CD4-positive, alpha-beta memory T cell (primary cell): ENCODE data around the gene LEMD3. TPM values are rescaled to one million over a fixed set of nuclear protein-coding genes. Genes with fewer than 3 reads are reported as not detected.

ENCODE experiments used
- CTCF ChIA-PET: fragments of 350-600 bp; sonication (Branson Sonifier 250); formaldehyde crosslinking; loops from one replicate; lab custom pipeline; 2021; ENCODE audit warnings: inconsistent platforms; ENCODE audit not compliant: partially characterized antibody; lab: Charles Lee
- POLR2A ChIA-PET: fragments of 350-600 bp; sonication (Branson Sonifier 250); formaldehyde crosslinking; loops from one replicate; lab custom pipeline; 2021; ENCODE audit not compliant: partially characterized antibody; lab: Charles Lee
- DNase-seq, 5 donors: peaks; one replicate each; pipeline versions ENCODE4 v3.0.0 to v3.0.0-alpha.2; 2020 to 2022; ENCODE audit warnings: mixed read lengths in 1 of 5
- H3K27ac ChIP-seq: one replicate; pipeline ENCODE4 v1.7.0; 2013; ENCODE audit warnings: low read depth, low read length
- H3K27me3 ChIP-seq: 2 replicates; pipeline ENCODE4 v1.7.0; 2013; ENCODE audit warnings: mild to moderate bottlenecking, low read length, moderate library complexity; ENCODE audit not compliant: insufficient read depth
- H3K36me3 ChIP-seq: 2 replicates; pipeline ENCODE4 v1.7.0; 2013; ENCODE audit warnings: mild to moderate bottlenecking, low read length, moderate library complexity; ENCODE audit not compliant: insufficient read depth
- H3K4me1 ChIP-seq: 2 replicates; pipeline ENCODE4 v1.7.0; 2013; ENCODE audit warnings: mild to moderate bottlenecking, low read length, moderate library complexity; ENCODE audit not compliant: insufficient read depth
- H3K4me3 ChIP-seq, 2 donors: one replicate each; pipeline ENCODE4 v1.7.0; 2013; ENCODE audit warnings: low read length in 2 of 2, mild to moderate bottlenecking in 1 of 2
- H3K9me3 ChIP-seq, 2 donors: one replicate each; pipeline ENCODE4 v1.7.0; 2013; ENCODE audit warnings: low read length in 2 of 2, control low read depth in 1 of 2; ENCODE audit not compliant: control insufficient read depth in 1 of 2
- H3K27ac Mint-ChIP-seq, 7 donors: one replicate each; pipeline ENCODE4 v1.8.0; 2020 to 2021; ENCODE audit warnings: mixed read lengths in 7 of 7, mild to moderate bottlenecking in 6 of 7, inconsistent platforms in 3 of 7, moderate library complexity in 3 of 7
- H3K27me3 Mint-ChIP-seq, 2 donors: one replicate each; pipeline ENCODE4 v1.8.0; 2020 to 2021; ENCODE audit warnings: mixed read lengths in 2 of 2
- H3K36me3 Mint-ChIP-seq, 2 donors: one replicate each; pipeline ENCODE4 v1.8.0; 2020 to 2021; ENCODE audit warnings: mixed read lengths in 2 of 2, inconsistent platforms in 1 of 2, mild to moderate bottlenecking in 1 of 2
- H3K4me1 Mint-ChIP-seq, 4 donors: one replicate each; pipeline ENCODE4 v1.8.0; 2020 to 2021; ENCODE audit warnings: mixed read lengths in 4 of 4, mild to moderate bottlenecking in 1 of 4
- H3K4me3 Mint-ChIP-seq, 8 donors: one replicate each; pipeline ENCODE4 v1.8.0; 2020 to 2021; ENCODE audit warnings: mixed read lengths in 8 of 8, mild to moderate bottlenecking in 7 of 8, moderate library complexity in 6 of 8, inconsistent platforms in 3 of 8
- H3K9me3 Mint-ChIP-seq, 8 donors: one replicate each; pipeline ENCODE4 v1.8.0; 2020 to 2021; ENCODE audit warnings: mixed read lengths in 8 of 8, mild to moderate bottlenecking in 5 of 8, inconsistent platforms in 3 of 8, moderate library complexity in 1 of 8
- intact Hi-C: fragments of 100-400 bp; cut with micrococcal nuclease; formaldehyde crosslinking; loops from one replicate; pipeline ENCODE4 v1.15.1; 2023
- polyA plus RNA-seq, 2 donors: library from polyadenylated mRNA; unstranded; fragments of 300-500 nt; fragmentation: Illumina TruSeq; gene quantifications; one replicate each; pipeline ENCODE4 v1.2.3, GENCODE V29; 2021
- total RNA-seq, 2 experiments: library from RNA; stranded (reverse); gene quantifications; one replicate each; pipeline ENCODE4 v1.2.3, GENCODE V29; 2021

LEMD3 gene
- total and polyA plus RNA-seq, 4 experiments from 2014 or later: 25.0 to 52.6 (median 37.8) TPM

DNA sequence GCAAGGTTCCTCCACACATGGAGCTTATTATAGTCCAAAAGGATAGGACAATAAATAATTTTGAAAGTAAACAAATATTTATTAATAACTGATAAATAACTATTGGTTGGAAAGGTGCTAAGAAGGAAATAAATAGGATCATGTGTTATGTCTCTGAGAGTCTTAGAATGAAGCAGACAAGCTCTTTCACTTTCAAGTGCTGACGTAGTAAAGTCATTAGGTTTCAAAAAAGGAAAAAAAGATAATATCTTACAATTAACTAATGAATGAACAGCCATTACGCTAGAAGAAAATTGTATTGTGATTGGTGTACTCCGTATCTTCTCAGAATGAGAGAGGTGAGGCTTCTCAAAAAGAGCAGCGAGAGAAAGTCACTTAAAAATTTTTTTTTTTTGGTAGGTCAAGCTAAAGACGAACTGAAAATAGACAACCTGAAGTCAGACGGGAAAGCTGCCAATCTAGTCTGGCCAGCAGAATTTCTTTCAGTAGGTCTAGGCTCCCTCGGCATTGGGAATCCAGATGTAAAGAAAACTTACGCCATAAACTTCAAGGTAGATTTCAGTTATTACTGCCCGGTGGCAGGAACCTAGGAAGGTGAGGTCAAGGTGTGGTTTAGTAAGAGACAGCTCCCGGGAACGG, 583 bp upstream of the LEMD3 start:
- Histone ChIP-seq H3K36me3 (no peaks in the 10 kb centered on the region), H3K4me1 (peaks cover 39% of the 10 kb centered on the region), H3K27me3 (no peaks in the 10 kb centered on the region), H3K27ac (peak overlapping the region; percentile 95), H3K4me3 (peak overlapping the region; percentile 71 to 89), H3K9me3 (no peaks in the 10 kb centered on the region)
- peak in 2 of 5 donors; percentile 35 to 41 for DNase-seq
- peaks cover 0 to 31% of the 10 kb centered on the region in 2 donors for H3K36me3 Mint-ChIP-seq
- intact Hi-C loops: loop anchor here (1.0 kb wide), 3 partner anchors 12 to 1001 kb away; partner anchors contain the start of genes KICS2 and TMBIM4
- H3K27ac Mint-ChIP-seq: peak overlapping the region; percentile 97 to 100 (median 99)
- H3K4me1 Mint-ChIP-seq: peaks cover 19 to 33% (median 26%) of the 10 kb centered on the region in 4 donors
- H3K9me3 Mint-ChIP-seq: no peaks in the 10 kb centered on the region
- POLR2A ChIA-PET: interaction anchor here (0.8 to 3.1 kb wide), 21 partner anchors 10 to 1133 kb away, joined by 3 to 19 read pairs (median 5); partner anchors contain the start of genes HELB, LLPH, TMBIM4 and XPOT
- H3K27me3 Mint-ChIP-seq: peaks cover under 1% of the 10 kb centered on the region in 2 donors
- H3K4me3 Mint-ChIP-seq: peak overlapping the region; percentile 98 to 100 (median 100)
- CTCF ChIA-PET: interaction anchor here (0.7 to 1.7 kb wide), 9 partner anchors 10 to 1000 kb away, joined by 3 to 16 read pairs (median 4); no protein-coding TSS in a partner anchor

DNA sequence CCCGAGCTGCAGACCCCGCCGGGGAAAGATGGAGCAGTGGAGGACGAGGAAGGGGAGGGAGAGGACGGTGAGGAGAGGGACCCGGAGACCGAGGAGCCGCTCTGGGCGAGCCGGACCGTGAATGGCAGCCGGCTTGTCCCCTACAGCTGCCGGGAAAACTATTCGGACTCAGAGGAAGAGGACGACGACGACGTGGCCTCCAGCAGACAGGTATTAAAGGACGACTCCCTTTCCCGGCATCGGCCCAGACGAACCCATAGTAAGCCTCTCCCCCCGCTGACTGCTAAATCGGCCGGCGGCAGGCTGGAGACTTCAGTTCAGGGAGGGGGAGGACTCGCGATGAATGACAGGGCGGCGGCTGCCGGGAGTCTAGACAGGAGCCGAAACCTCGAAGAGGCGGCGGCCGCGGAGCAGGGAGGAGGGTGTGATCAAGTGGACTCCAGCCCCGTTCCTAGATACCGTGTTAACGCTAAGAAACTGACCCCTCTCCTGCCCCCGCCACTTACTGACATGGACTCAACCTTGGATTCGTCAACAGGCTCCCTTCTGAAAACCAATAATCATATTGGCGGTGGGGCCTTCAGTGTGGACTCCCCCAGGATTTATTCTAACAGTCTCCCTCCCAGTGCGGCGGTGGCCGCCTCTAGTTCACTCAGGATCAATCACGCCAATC, 962 bp downstream of the LEMD3 start:
- Histone ChIP-seq H3K4me1 (peaks cover 54% of the 10 kb centered on the region), H3K4me3 (peak overlapping the region; percentile 71 to 89), H3K9me3 (no peaks in the 10 kb centered on the region), H3K27me3 (no peaks in the 10 kb centered on the region), H3K36me3 (no peaks in the 10 kb centered on the region), H3K27ac (peak overlapping the region; percentile 95)
- Mint-ChIP-seq H3K36me3 (peaks cover 0 to 31% of the 10 kb centered on the region in 2 donors), H3K27ac (peak overlapping the region; percentile 91 to 97 (median 93)), H3K9me3 (no peaks in the 10 kb centered on the region), H3K27me3 (no peaks in the 10 kb centered on the region), H3K4me3 (peak overlapping the region; percentile 91 to 98 (median 92)), H3K4me1 (peaks cover 20 to 33% (median 27%) of the 10 kb centered on the region in 4 donors)
- CTCF ChIA-PET: interaction anchor here (1.1 to 1.7 kb wide), 3 partner anchors 10 to 39 kb away, joined by 3 to 4 read pairs (median 4); no protein-coding TSS in a partner anchor
- intact Hi-C loops: loop anchor here (1.0 to 10.0 kb wide), 3 partner anchors 8 to 964 kb away; partner anchors contain the start of genes LLPH and XPOT
- peak; percentile 56 to 85 (median 60) for DNase-seq
- POLR2A ChIA-PET: interaction anchor here (0.6 to 3.1 kb wide), 9 partner anchors 8 to 1120 kb away, joined by 3 to 19 read pairs (median 4); no protein-coding TSS in a partner anchor

DNA sequence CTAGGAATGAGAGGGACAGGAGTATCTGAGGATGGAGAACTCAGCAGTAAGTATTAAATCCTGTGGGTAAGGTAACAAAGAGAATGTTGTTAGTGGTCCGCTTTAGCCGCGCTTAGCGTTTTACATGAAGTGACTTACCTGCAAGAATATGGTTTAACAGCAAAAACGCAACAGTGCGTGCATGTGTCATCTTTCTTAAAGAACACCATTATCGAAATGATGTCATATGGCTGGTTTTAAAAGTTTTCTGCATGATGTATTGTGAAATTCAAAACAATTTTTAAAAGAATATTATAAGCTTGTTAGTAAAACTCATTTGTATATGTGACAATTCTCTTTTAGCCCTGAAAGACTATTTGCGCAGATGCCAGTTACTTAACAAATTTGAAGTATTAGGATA, 1.7 kb downstream of the LEMD3 start:
- Histone ChIP-seq H3K4me1 (peaks cover 62% of the 10 kb centered on the region), H3K36me3 (no peaks in the 10 kb centered on the region), H3K9me3 (no peaks in the 10 kb centered on the region), H3K27ac (peak overlapping the region; percentile 95), H3K4me3 (peak overlapping the region; percentile 71 to 89), H3K27me3 (no peaks in the 10 kb centered on the region)
- intact Hi-C loops: loop anchor here (10.0 kb wide), 2 partner anchors 766 to 964 kb away; partner anchors contain the start of genes LLPH and XPOT
- no peaks in the 10 kb centered on the region for H3K9me3 Mint-ChIP-seq
- peaks cover 0 to 31% of the 10 kb centered on the region in 2 donors for H3K36me3 Mint-ChIP-seq
- H3K4me1 Mint-ChIP-seq: peaks cover 20 to 33% (median 27%) of the 10 kb centered on the region in 4 donors
- no peak for DNase-seq
- peak overlapping the region; percentile 91 to 97 (median 93) for H3K27ac Mint-ChIP-seq
- ChIA-PET POLR2A (interaction anchor here (0.6 to 3.1 kb wide), 2 partner anchors 8 to 14 kb away, joined by 3 to 19 read pairs; no protein-coding TSS in a partner anchor), CTCF (no interaction called here)
- no peaks in the 10 kb centered on the region for H3K27me3 Mint-ChIP-seq
- peak overlapping the region; percentile 91 to 98 (median 92) for H3K4me3 Mint-ChIP-seq

DNA sequence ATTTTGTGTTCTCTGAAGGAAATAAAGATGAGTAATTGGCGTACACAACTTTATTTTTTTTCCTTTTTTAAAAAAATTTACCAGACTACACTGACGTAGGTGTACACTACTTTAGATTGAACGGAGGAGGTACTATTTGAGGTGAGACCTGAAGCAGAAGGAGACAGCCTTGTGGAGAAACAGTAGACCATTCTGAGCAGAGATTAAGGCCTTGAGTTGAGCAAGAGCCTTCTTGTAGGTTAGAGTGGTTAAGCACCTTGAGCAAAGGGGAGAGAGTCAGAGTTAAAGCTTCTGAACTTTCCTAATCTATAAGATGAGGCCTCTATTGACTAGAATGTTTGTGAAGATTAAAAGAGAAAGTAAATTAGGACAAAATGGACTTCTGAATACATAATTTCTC, 2.5 kb downstream of the LEMD3 start:
- CTCF ChIA-PET: no interaction called here
- Mint-ChIP-seq H3K27ac (peak overlapping the region in 6 of 7 donors; percentile 36 to 97 (median 60)), H3K4me3 (peak overlapping the region; percentile 39 to 92 (median 71)), H3K4me1 (peaks cover 20 to 33% (median 27%) of the 10 kb centered on the region in 4 donors), H3K27me3 (no peaks in the 10 kb centered on the region), H3K9me3 (no peaks in the 10 kb centered on the region), H3K36me3 (peaks cover 0 to 31% of the 10 kb centered on the region in 2 donors)
- no peaks in the 10 kb centered on the region for H3K9me3 ChIP-seq
- intact Hi-C loops: loop anchor here (10.0 kb wide), 2 partner anchors 767 to 963 kb away; partner anchors contain the start of genes LLPH and XPOT
- no peak overlapping the region for H3K4me3 ChIP-seq
- H3K36me3 ChIP-seq: no peaks in the 10 kb centered on the region
- H3K4me1 ChIP-seq: peaks cover 70% of the 10 kb centered on the region
- H3K27ac ChIP-seq: no peak overlapping the region
- DNase-seq: peak; percentile 14 to 50 (median 20)
- H3K27me3 ChIP-seq: no peaks in the 10 kb centered on the region
- POLR2A ChIA-PET: interaction anchor here (0.6 kb wide), 1 partner anchor 9 kb away, joined by 3 read pairs; no protein-coding TSS in a partner anchor

DNA sequence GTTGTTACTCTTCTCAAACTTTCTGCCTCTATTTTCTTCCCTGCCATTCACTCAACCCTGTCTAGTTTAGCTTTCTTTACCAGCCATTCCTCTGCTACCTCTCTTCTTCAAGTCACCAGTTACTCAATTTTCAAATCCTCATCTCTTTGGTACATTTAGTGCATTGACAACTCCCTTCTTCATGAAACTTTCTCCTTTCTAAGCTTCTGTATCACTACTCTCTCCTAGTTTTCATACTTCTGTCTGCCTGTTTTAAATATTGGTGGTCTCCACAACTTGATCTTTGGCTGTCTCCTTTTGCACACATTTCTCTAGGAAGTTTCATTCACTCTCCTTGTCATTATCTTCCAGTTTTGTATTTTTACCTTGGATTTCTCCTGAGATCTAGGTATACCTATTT, 6.0 kb downstream of the LEMD3 start:
- no peak overlapping the region for H3K4me3 Mint-ChIP-seq
- H3K27me3 ChIP-seq: no peaks in the 10 kb centered on the region
- H3K36me3 ChIP-seq: no peaks in the 10 kb centered on the region
- H3K4me1 ChIP-seq: peaks cover 74% of the 10 kb centered on the region
- H3K9me3 ChIP-seq: no peaks in the 10 kb centered on the region
- peaks cover 9 to 26% (median 23%) of the 10 kb centered on the region in 4 donors for H3K4me1 Mint-ChIP-seq
- no peak overlapping the region for H3K27ac ChIP-seq
- H3K27me3 Mint-ChIP-seq: no peaks in the 10 kb centered on the region
- no peak overlapping the region for H3K27ac Mint-ChIP-seq
- intact Hi-C loops: loop anchor here (10.0 kb wide), 2 partner anchors 771 to 959 kb away; partner anchors contain the start of genes LLPH and XPOT
- H3K36me3 Mint-ChIP-seq: peaks cover 0 to 18% of the 10 kb centered on the region in 2 donors
- CTCF ChIA-PET: no interaction called here
- H3K9me3 Mint-ChIP-seq: no peaks in the 10 kb centered on the region
- H3K4me3 ChIP-seq: no peak overlapping the region
- DNase-seq: no peak
- POLR2A ChIA-PET: no interaction called here

DNA sequence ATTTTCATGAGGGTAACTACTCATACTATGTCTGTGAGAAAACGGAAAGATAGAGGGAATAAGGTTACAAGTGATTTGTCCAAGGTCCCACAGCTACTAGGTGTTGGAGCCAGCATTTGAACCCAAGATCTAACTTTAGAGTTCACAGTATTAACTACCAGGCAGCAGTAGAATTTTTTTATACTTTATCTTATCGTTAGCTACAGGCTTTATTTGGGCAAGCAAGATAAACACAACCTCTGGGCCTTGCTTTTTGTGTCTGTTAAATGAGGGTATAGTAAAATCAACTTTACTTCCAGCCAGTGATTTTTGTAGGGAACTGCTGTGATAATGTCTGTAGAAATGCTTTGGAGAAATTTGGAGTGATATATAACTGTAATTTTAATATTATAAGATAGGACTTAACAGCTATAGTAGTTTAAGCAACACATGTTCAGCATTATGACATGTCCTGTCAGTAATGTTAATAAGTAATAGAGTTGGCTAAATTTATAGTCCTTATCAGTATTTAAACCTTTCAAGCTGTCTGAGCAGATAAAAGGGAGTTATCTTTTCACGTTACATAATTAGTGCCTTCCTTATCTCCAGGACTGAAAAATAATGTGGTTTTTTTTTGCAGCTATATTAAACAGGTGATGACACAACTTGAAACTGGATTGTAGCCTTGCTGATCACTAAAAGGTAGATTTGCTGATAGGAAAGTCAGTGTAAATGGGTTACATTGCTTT, 12.8 kb downstream of the LEMD3 start:
- DNase-seq: no peak
- Mint-ChIP-seq H3K9me3 (peaks cover 0 to 1% (median 0%) of the 10 kb centered on the region in 8 donors), H3K4me1 (peaks cover 37 to 48% (median 43%) of the 10 kb centered on the region in 4 donors), H3K36me3 (peaks cover 0 to 8% of the 10 kb centered on the region in 2 donors), H3K27me3 (no peaks in the 10 kb centered on the region), H3K27ac (no peak overlapping the region), H3K4me3 (peak overlapping the region in 2 of 8 donors; percentile 9 to 17)
- Histone ChIP-seq H3K27ac (no peak overlapping the region), H3K9me3 (no peaks in the 10 kb centered on the region), H3K4me1 (peaks cover 55% of the 10 kb centered on the region), H3K36me3 (no peaks in the 10 kb centered on the region), H3K4me3 (no peak overlapping the region), H3K27me3 (no peaks in the 10 kb centered on the region)
- POLR2A ChIA-PET: interaction anchor here (0.9 kb wide), 1 partner anchor 13 kb away, joined by 3 read pairs; the partner anchor contains the start of gene LEMD3
- intact Hi-C loops: no loop called here
- CTCF ChIA-PET: interaction anchor here (1.0 to 1.7 kb wide), 2 partner anchors 13 to 14 kb away, joined by 3 read pairs; partner anchors contain the start of gene LEMD3
